ENCODE data around the gene COMMD6. TPM values are rescaled to one million over a fixed set of nuclear protein-coding genes. Genes with fewer than 3 reads are reported as not detected.

COMMD6 gene
- polyA plus RNA-seq, 1 donor from 2014 or later = 301 TPM

- H4K20me1 ChIP-seq (ENCODE audit: insufficient read depth) = no peaks in the 10 kb centered on the region
- no peak overlapping the region for H3K4me3 ChIP-seq (ENCODE audit: low read length)
- TF ChIP-seq EP300 (conservative IDR thresholded peaks at IDR 0.05; ENCODE audit: poor library complexity, severe bottlenecking) (no peak), SMC3 (conservative IDR thresholded peaks at IDR 0.05; ENCODE audit: poor library complexity) (no peak), MXI1 (conservative IDR thresholded peaks at IDR 0.05; ENCODE audit: poor library complexity, severe bottlenecking) (no peak), POLR2AphosphoS5 (IDR thresholded peaks at IDR 0.05) (no peak), REST (IDR thresholded peaks at IDR 0.05; ENCODE audit: borderline replicate concordance) (no peak), EZH2 (IDR thresholded peaks at IDR 0.05; ENCODE audit: borderline replicate concordance, insufficient read depth, low read length, poor library complexity, severe bottlenecking) (no peak)
- TF ChIP-seq, protein P1, sequence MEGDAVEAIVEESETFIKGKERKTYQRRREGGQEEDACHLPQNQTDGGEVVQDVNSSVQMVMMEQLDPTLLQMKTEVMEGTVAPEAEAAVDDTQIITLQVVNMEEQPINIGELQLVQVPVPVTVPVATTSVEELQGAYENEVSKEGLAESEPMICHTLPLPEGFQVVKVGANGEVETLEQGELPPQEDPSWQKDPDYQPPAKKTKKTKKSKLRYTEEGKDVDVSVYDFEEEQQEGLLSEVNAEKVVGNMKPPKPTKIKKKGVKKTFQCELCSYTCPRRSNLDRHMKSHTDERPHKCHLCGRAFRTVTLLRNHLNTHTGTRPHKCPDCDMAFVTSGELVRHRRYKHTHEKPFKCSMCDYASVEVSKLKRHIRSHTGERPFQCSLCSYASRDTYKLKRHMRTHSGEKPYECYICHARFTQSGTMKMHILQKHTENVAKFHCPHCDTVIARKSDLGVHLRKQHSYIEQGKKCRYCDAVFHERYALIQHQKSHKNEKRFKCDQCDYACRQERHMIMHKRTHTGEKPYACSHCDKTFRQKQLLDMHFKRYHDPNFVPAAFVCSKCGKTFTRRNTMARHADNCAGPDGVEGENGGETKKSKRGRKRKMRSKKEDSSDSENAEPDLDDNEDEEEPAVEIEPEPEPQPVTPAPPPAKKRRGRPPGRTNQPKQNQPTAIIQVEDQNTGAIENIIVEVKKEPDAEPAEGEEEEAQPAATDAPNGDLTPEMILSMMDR (IDR thresholded peaks at IDR 0.05; ENCODE audit: poor library complexity, severe bottlenecking) = no peak
These were observed 30.3 kb downstream of the COMMD6 start for GRCh38 chr13:75507027-75508001.

GRCh38 chr13:75506018-75506417 is 31.6 kb downstream of the COMMD6 start:
- Histone ChIP-seq H3K9ac (ENCODE audit: low read length) (no peak overlapping the region), H3K36me3 (ENCODE audit: insufficient read depth, low read length) (no peaks in the 10 kb centered on the region), H3K4me3 (ENCODE audit: low read length) (no peak overlapping the region), H3K4me2 (ENCODE audit: low read length) (no peak overlapping the region), H3F3A (ENCODE audit: insufficient read depth, low read length, poor library complexity, severe bottlenecking) (no peaks in the 10 kb centered on the region), H3K9me3 (ENCODE audit: low read length) (no peaks in the 10 kb centered on the region), H3K27me3 (ENCODE audit: insufficient read depth, low read depth, low read length) (no peaks in the 10 kb centered on the region), H3K79me2 (replicated peaks; ENCODE audit: insufficient read depth, low read length) (no peaks in the 10 kb centered on the region), H4K20me1 (ENCODE audit: insufficient read depth) (no peaks in the 10 kb centered on the region), H3K27ac (ENCODE audit: low read length) (no peak overlapping the region), H2AFZ (ENCODE audit: low read depth, low read length) (no peak overlapping the region), H3K9me2 (ENCODE audit: insufficient read depth, low read length) (no peaks in the 10 kb centered on the region)
- no peak for TF ChIP-seq MXI1 (conservative IDR thresholded peaks at IDR 0.05; ENCODE audit: poor library complexity, severe bottlenecking)
- TF ChIP-seq, protein P1 (IDR thresholded peaks at IDR 0.05; ENCODE audit: poor library complexity, severe bottlenecking) = no peak
- no peak for TF ChIP-seq RAD21 (conservative IDR thresholded peaks at IDR 0.05)
- no peak for TF ChIP-seq POLR2AphosphoS5 (IDR thresholded peaks at IDR 0.05)
- no peak for TF ChIP-seq SMC3 (conservative IDR thresholded peaks at IDR 0.05; ENCODE audit: poor library complexity)
- no peak for TF ChIP-seq EP300 (conservative IDR thresholded peaks at IDR 0.05; ENCODE audit: poor library complexity, severe bottlenecking)
- TF ChIP-seq REST (IDR thresholded peaks at IDR 0.05; ENCODE audit: borderline replicate concordance) = no peak
- TF ChIP-seq EZH2 (IDR thresholded peaks at IDR 0.05; ENCODE audit: borderline replicate concordance, insufficient read depth, low read length, poor library complexity, severe bottlenecking) = no peak
- TF ChIP-seq TAF1 (IDR thresholded peaks at IDR 0.05; ENCODE audit: low read depth) = no peak

More at GRCh38 chr13:75507027-75508001, 30.3 kb downstream of the COMMD6 start:
- Histone ChIP-seq H3K9me3 (ENCODE audit: low read length) (no peaks in the 10 kb centered on the region), H3F3A (ENCODE audit: insufficient read depth, low read length, poor library complexity, severe bottlenecking) (no peaks in the 10 kb centered on the region), H3K9me2 (ENCODE audit: insufficient read depth, low read length) (no peaks in the 10 kb centered on the region), H3K9ac (ENCODE audit: low read length) (no peak overlapping the region), H3K27ac (ENCODE audit: low read length) (no peak overlapping the region), H3K27me3 (ENCODE audit: insufficient read depth, low read depth, low read length) (no peaks in the 10 kb centered on the region), H3K36me3 (ENCODE audit: insufficient read depth, low read length) (no peaks in the 10 kb centered on the region), H2AFZ (ENCODE audit: low read depth, low read length) (no peak overlapping the region), H3K4me2 (ENCODE audit: low read length) (no peak overlapping the region), H3K79me2 (replicated peaks; ENCODE audit: insufficient read depth, low read length) (no peaks in the 10 kb centered on the region)

All from neural cell (in vitro differentiated cells).